Fibroblast of mammary gland (primary cell): ENCODE data around the gene SPAG4.

ENCODE experiments used
- DNase-seq: peaks from one replicate; pipeline ENCODE4 v3.0.0-alpha.2; 2010; ENCODE audit warnings: low read depth
- H3K4me3 ChIP-seq: 2 replicates; pipeline ENCODE4 v1.5.1; 2011; ENCODE audit warnings: low read depth, mild to moderate bottlenecking, low read length, moderate library complexity; ENCODE audit not compliant: control insufficient read depth
- TF ChIP-seq, protein P1 (sequence below): conservative IDR thresholded peaks from 2 replicates; pipeline ENCODE4 v1.5.1; 2011; ENCODE audit warnings: low read depth, low read length, inconsistent platforms; ENCODE audit not compliant: control insufficient read depth, insufficient read depth

The SPAG4 gene

DNA sequence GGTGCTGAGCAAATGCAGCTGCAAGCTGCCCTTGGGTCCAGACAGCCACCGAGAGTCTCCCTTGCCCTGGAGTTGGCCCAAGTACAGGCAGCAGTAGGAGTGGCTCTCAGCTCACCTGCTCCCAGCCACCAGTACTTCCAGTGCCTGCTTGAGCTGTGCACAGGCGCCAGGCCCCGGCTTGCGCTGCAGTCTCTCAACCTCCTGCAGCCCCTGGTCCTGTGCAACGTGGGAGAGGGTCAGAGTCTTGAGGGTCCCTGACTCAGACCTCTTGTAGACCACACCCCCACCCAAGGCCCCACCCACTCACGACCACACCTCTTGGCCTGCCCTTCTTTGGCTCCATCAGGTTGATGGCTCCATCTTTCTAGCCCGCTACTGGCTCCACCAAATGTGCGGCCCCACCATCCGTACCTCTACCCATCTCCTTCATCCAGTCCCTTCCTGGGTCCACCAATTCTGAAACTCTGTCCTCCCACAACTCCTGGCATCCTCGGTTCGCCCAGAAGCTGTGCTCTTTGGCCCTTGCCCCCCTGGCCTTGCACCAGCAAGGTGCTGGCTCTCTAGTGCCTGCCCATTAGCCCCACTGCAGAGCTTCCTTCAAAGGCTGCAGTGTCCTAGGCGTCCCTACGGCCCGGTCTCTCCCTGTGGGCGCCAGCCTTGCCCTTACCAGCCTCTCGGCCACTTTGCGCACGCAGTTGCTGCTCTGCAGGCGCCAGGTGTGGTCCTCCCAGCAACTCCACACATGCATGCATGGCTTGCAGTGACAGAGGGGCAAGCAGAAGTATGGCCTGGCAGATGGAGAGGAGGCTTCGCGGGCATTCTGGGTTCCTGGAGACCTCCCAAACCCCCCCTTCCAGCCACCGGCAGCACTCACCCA, 16.5 kb upstream of the SPAG4 start:
- TF ChIP-seq, protein P1, sequence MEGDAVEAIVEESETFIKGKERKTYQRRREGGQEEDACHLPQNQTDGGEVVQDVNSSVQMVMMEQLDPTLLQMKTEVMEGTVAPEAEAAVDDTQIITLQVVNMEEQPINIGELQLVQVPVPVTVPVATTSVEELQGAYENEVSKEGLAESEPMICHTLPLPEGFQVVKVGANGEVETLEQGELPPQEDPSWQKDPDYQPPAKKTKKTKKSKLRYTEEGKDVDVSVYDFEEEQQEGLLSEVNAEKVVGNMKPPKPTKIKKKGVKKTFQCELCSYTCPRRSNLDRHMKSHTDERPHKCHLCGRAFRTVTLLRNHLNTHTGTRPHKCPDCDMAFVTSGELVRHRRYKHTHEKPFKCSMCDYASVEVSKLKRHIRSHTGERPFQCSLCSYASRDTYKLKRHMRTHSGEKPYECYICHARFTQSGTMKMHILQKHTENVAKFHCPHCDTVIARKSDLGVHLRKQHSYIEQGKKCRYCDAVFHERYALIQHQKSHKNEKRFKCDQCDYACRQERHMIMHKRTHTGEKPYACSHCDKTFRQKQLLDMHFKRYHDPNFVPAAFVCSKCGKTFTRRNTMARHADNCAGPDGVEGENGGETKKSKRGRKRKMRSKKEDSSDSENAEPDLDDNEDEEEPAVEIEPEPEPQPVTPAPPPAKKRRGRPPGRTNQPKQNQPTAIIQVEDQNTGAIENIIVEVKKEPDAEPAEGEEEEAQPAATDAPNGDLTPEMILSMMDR, result no peak
- no peak overlapping the region for H3K4me3 ChIP-seq
- DNase-seq, result no peak

DNA sequence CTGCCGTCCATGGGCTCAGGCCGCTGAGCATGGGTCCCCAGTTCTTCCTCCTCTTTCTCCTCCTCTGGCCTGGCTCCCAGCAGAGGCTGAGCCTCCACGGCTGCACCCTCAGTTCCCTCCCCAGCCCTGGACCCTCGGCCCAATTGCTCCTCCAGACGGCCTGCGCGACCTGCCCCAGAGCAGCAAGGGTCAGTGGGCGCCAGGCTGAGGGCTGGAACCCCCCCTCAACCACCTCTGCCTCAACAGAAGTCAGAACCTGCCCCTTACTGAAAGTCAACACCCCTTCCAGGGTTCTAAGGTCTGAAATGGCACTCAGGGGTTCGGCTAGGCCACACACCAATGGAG, 15.9 kb upstream of the SPAG4 start:
- TF ChIP-seq, protein P1, result no peak
- DNase-seq, result no peak
- H3K4me3 ChIP-seq, result no peak overlapping the region

DNA sequence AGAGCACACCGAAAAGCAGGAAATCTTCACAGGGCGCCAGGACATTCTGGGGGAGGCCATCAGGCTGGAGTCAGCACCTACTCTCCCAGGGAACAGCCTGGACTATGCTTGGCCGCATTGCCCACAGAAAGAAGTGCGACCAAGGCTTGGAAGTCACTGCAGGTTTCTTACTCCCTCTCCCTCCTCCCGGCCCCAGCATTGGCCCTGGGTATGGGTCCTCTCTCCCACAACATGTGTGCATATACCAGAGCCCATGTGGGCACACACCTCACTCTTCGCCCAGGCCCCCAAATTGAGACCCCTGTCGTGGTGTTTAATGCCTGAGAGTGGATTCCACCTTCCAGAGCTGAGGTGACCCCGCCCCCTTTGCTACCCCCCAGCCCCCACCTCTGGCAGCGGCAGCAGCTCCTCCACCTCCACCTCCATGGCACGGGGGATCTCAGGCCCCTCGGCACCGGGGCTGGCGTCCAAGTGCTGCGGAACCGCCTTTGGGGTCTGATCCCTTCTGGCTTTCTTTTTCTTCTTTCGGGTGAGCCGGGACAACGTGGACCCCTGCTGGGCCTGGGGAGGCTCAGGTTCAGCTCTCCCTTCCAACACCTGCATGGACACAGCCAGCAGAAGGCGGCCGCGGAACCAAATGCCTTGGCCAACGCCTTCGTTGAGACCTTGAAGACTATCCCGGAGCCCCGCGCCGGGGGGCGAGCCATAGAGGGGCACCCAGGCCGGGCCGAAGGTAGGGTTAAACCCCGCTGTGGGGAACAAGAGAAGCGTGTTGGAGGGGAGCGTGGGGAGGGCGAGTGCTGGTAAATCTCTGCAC, 15.2 kb upstream of the SPAG4 start:
- TF ChIP-seq, protein P1, result no peak
- H3K4me3 ChIP-seq, result no peak overlapping the region
- DNase-seq, result no peak

DNA sequence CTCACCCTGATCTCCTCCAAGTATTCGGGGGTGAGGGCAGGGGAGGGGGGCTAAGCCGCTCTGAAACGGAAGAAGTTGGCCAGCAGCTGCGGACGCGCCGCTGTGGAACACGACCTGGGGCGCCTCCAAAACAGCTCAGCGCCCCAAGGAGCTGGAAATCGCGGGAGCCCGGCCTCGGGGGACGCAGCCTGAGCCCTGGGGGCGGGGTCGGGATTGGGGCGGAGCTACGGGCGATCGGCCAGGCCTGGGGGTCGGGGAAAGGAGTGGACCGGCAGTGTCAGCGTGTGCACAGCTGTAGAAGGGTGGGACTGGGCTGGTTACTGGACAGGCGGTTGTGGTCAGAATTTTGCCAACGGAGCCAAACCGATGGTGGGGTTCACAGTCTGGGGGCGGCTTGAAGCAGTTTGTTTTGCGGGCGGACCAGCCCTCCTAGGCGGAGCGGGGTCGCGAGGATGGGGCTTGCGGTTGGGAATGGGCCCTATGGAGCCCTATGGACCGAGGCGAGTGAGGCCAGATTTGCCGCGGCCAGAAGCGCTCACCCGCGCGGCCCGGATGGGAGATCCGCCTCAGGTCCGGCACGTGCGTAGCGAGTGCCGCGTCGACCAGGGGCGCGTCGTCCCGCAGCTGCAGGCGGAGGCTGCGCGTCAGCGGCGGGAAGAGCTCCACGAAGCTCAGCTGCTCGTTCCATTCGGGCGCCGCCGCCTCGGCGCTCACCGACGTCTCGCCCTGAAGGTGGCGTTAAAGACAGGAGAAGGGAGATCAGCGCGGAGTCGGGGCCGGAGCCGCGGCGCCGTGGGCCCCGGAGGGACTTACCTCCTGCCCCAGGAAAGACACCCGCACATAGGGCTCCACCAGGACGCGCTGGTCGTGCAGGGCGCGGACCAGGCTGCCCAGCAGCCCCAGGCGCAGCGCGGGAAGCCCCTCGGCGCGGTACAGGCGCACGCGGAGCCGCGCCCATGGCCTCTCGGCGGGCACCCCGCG, 14.3 kb upstream of the SPAG4 start:
- peak; percentile 72 for DNase-seq
- peak overlapping the region; percentile 15 for H3K4me3 ChIP-seq

DNA sequence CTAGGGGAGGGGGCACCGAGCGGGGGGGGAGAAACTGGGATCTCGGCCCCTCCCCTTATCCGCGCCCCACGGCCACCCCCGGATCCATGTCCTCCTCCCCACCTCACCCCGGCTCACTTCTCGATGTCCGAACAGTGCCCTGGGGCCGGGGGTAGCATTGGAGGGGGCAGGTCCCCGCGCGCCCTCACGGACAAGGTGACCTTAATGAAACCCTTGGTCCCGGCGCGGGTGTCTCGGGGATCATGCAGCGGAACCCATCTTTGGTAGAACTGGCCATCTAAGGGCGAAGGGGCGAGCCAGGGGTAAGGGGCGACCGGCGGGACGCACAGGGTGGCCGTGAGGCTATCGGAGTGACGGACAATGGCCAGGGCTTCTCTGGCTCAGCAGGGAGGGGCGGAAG, 13.6 kb upstream of the SPAG4 start:
- no peak overlapping the region for H3K4me3 ChIP-seq

More for the DNA sequence above, 14.3 kb upstream of the SPAG4 start:
- TF ChIP-seq, protein P1, result peak; percentile 24

More for the DNA sequence above, 13.6 kb upstream of the SPAG4 start:
- no peak for DNase-seq
- TF ChIP-seq, protein P1, result no peak
